OCI-LY7 (cell line): Measurements from ENCODE around the gene PICALM.

Experiments used
- CTCF ChIP-seq: fragments of 200-600 bp; sonication (generic); conservative IDR thresholded peaks from 2 replicates; pipeline ENCODE4 v1.5.1; 2014; ENCODE audit warnings: mild to moderate bottlenecking, antibody characterized with exemption, low read length, moderate library complexity, mixed read lengths
- EZH2phosphoT487 ChIP-seq: fragments of 200-600 bp; sonication (generic); IDR thresholded peaks from 2 replicates; pipeline ENCODE4 v1.6.1; 2018; ENCODE audit warnings: low read depth, borderline replicate concordance, mild to moderate bottlenecking, mixed run types, antibody characterized with exemption, low read length, moderate library complexity, mixed read lengths

GRCh38 chr11:86118253-86118652 lies 49.4 kb upstream of the PICALM start:
- TF ChIP-seq CTCF = no peak
- TF ChIP-seq EZH2phosphoT487 = no peak
